Smooth muscle cell (in vitro differentiated cells): ENCODE data around the gene RELT. TPM values are rescaled to one million over a fixed set of nuclear protein-coding genes. Genes with fewer than 3 reads are reported as not detected.

ENCODE experiments used
- DNase-seq: peaks from one replicate; lab custom pipeline; 2025; ENCODE audit not compliant: unreplicated experiment; lab: John Stamatoyannopoulos, UW
- H2AFZ ChIP-seq: fragments of 200-600 bp; sonication (generic); 2 replicates; pipeline ENCODE4 v1.6.0; 2016; ENCODE audit warnings: antibody characterized with exemption, low read depth, mild to moderate bottlenecking
- H3F3A ChIP-seq: fragments of 200-600 bp; sonication (generic); 2 replicates; pipeline ENCODE4 v1.6.0; 2017; ENCODE audit warnings: antibody characterized with exemption, low read depth
- H3K27ac ChIP-seq: fragments of 200-600 bp; sonication (generic); 2 replicates; pipeline ENCODE4 v1.5.1; 2016; ENCODE audit warnings: low read depth, mild to moderate bottlenecking
- H3K27me3 ChIP-seq: fragments of 200-600 bp; sonication (generic); 2 replicates; pipeline ENCODE4 v1.6.1; 2016; ENCODE audit warnings: low read depth, mild to moderate bottlenecking
- H3K36me3 ChIP-seq: fragments of 200-600 bp; sonication (generic); 2 replicates; pipeline ENCODE4 v1.5.1; 2016; ENCODE audit warnings: low read depth
- H3K4me1 ChIP-seq: fragments of 200-600 bp; sonication (generic); 2 replicates; pipeline ENCODE4 v1.5.1; 2016; ENCODE audit warnings: low read depth
- H3K4me2 ChIP-seq: fragments of 200-600 bp; sonication (generic); 2 replicates; pipeline ENCODE4 v1.6.0; 2016; ENCODE audit warnings: mild to moderate bottlenecking
- H3K4me3 ChIP-seq: fragments of 200-600 bp; sonication (generic); 2 replicates; pipeline ENCODE4 v1.5.1; 2016; ENCODE audit warnings: mild to moderate bottlenecking
- H3K79me2 ChIP-seq: fragments of 200-600 bp; sonication (generic); 2 replicates; pipeline ENCODE4 v1.6.0; 2016; ENCODE audit warnings: low read depth, mild to moderate bottlenecking
- H3K9ac ChIP-seq: fragments of 200-600 bp; sonication (generic); 2 replicates; pipeline ENCODE4 v1.6.0; 2016; ENCODE audit warnings: low read depth
- H3K9me3 ChIP-seq: fragments of 200-600 bp; sonication (generic); replicated peaks from 2 replicates; pipeline ENCODE4 v1.5.1; 2016; ENCODE audit warnings: low read depth
- H4K20me1 ChIP-seq: fragments of 200-600 bp; sonication (generic); 2 replicates; pipeline ENCODE4 v1.6.0; 2016; ENCODE audit warnings: low read depth
- WGBS: methylation state at CpG from one replicate; pipeline ENCODE4 v1.1.7; 2016; ENCODE audit warnings: low lambda C conversion rate; 5-methylcytosine and 5-hydroxymethylcytosine counted together
- polyA plus RNA-seq: library from polyadenylated mRNA; unstranded; fragments of >200 nt; fragmentation: Nextera tagmentation; extraction: Ambion mirVana; gene quantifications from 2 replicates; pipeline ENCODE4 v1.2.1, GENCODE V29; 2016
- total RNA-seq: library from RNA; depleted of rRNA; stranded (reverse); fragments of >200 nt; gene quantifications from 2 replicates; pipeline ENCODE4 v1.2.3, GENCODE V29; 2014
- TF ChIP-seq, protein P1 (sequence below): fragments of 200-600 bp; sonication (generic); IDR thresholded peaks from 2 replicates; pipeline ENCODE4 v1.5.1; 2017; ENCODE audit warnings: borderline replicate concordance, mild to moderate bottlenecking, antibody characterized with exemption; ENCODE audit not compliant: insufficient read depth, poor library complexity, severe bottlenecking

RELT gene
- total and polyA plus RNA-seq, 2 experiments from 2014 or later = 4.3 to 5.5 TPM

DNA sequence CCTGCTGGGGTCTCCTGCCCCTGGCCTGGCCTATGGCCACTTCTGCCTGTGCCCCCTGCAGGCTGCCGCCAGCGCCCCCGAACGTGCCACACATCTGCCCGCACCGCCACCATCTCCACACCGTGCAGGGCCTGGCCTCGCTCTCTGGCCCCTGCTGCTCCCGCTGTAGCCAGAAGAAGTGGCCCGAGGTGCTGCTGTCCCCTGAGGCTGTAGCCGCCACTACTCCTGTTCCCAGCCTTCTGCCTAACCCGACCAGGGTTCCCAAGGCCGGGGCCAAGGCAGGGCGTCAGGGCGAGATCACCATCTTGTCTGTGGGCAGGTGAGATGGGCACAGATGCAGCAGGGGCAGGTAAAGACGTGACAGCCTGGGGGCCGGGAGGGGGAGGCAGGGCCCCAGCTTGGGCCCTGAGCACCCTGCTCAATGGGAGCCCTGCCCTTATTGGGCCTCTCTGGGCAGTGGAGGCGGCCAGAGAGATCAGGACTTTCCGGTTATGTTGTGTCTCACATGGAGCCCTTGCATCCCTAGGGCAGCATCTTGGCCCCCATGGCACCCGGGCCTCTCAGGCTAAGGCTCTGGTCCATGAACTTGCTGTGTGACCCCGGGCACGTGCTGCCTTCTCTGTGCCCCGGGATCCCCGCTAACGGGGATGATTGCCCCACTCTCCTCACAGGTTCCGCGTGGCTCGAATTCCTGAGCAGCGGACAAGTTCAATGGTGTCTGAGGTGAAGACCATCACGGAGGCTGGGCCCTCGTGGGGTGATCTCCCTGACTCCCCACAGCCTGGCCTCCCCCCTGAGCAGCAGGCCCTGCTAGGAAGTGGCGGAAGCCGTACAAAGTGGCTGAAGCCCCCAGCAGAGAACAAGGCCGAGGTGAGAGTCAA, 18.5 kb downstream of the RELT start:
- Histone ChIP-seq H3K4me2 (no peak overlapping the region), H3K36me3 (no peaks in the 10 kb centered on the region), H3K27me3 (no peaks in the 10 kb centered on the region), H3K4me1 (no peaks in the 10 kb centered on the region), H3K4me3 (no peak overlapping the region), H3F3A (no peaks in the 10 kb centered on the region), H2AFZ (no peak overlapping the region), H3K27ac (no peak overlapping the region), H4K20me1 (peaks cover 29% of the 10 kb centered on the region), H3K9ac (no peak overlapping the region), H3K79me2 (no peaks in the 10 kb centered on the region), H3K9me3 (no peaks in the 10 kb centered on the region)
- DNase-seq = no peak
- 96% methylated on average over 34 of the region's 34 CpGs for WGBS
- TF ChIP-seq, protein P1, sequence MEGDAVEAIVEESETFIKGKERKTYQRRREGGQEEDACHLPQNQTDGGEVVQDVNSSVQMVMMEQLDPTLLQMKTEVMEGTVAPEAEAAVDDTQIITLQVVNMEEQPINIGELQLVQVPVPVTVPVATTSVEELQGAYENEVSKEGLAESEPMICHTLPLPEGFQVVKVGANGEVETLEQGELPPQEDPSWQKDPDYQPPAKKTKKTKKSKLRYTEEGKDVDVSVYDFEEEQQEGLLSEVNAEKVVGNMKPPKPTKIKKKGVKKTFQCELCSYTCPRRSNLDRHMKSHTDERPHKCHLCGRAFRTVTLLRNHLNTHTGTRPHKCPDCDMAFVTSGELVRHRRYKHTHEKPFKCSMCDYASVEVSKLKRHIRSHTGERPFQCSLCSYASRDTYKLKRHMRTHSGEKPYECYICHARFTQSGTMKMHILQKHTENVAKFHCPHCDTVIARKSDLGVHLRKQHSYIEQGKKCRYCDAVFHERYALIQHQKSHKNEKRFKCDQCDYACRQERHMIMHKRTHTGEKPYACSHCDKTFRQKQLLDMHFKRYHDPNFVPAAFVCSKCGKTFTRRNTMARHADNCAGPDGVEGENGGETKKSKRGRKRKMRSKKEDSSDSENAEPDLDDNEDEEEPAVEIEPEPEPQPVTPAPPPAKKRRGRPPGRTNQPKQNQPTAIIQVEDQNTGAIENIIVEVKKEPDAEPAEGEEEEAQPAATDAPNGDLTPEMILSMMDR = no peak

DNA sequence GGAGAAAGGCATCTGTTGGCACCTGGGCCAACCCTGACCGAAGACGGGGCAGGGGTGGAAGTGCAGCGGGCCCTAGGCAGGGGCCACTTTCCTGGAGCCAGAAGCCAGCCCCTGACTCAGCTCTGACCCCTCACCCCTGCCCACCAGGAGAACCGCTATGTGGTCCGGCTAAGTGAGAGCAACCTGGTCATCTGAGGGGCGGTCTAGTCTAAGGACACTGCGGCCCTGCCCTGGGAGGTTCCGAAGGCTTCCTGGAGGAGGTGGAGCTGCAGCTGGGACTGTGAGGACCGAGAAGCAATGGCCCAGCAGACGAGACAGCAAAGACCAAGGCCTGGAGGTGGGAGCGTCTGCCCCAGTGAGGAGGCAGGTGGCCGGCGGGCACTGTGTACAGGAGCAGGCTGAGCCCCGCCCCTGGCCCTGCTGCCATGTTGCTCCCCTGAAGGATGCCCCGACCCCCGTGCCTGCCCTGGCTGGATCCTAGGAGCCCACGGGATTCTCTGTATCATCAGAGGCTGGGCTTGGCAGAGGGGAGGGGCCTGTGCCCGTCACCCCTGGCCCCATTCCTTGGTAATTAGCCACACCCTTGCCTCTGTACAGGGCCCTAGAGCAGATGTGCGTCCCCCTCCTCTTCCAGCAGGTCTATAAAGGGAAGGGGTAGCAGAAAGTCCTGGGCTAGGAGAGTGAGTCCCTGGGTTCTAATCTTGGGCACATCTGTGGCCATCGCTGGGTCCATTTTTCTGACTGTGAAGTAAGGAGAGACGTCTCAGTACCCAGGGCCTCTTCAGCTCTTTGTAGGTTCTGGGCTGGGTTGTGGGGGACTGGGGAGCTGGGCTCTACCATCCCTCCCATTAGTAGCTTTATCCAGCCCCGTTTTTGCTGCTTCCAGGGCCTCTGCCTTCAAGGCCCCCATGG, 19.4 kb downstream of the RELT start:
- Histone ChIP-seq H3K9me3 (no peaks in the 10 kb centered on the region), H3K4me3 (no peak overlapping the region), H3K36me3 (no peaks in the 10 kb centered on the region), H3K79me2 (no peaks in the 10 kb centered on the region), H3K4me1 (no peaks in the 10 kb centered on the region), H3K27me3 (no peaks in the 10 kb centered on the region), H2AFZ (no peak overlapping the region), H3F3A (no peaks in the 10 kb centered on the region), H3K27ac (no peak overlapping the region), H3K4me2 (no peak overlapping the region), H3K9ac (no peak overlapping the region), H4K20me1 (peaks cover 20% of the 10 kb centered on the region)
- no peak for DNase-seq
- WGBS = 95% methylated on average over 21 of the region's 22 CpGs
- TF ChIP-seq, protein P1 = no peak

DNA sequence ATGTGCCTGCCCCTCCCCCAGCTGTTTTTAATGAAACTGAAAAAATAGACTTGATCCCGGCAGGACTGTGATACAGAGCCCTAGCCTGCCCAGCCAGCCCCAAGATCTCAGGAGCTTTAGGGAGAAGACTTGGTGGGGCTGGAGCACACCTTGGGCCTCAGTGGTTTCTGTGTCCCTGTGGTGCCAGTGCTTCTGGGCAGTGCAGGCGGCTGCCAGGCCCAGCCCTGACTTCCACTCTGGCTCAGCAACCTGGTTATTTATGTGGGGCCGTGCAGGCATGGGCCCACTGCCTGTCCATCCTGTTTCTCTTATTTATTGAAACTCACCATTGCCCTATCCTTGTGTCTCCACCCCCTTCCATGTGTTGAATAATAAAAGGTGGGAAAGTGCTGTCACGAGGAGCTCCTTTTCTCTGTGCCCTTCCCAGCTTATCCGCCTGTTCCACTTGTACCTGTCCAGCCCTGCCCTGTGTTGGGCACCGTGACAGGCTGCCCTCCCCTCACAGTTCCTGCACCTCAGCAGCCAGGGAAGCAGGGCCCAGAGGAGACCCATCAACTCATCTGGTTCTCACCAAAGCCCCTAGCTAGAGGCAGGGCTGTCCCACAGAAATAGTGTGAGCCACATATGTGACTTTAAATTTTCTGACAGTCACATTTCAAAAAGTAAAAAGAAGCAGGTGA, 20.2 kb downstream of the RELT start:
- Histone ChIP-seq H3K9ac (no peak overlapping the region), H2AFZ (no peak overlapping the region), H3K27ac (no peak overlapping the region), H3K79me2 (no peaks in the 10 kb centered on the region), H3K27me3 (no peaks in the 10 kb centered on the region), H3K9me3 (no peaks in the 10 kb centered on the region), H3K4me1 (no peaks in the 10 kb centered on the region), H3K36me3 (no peaks in the 10 kb centered on the region), H4K20me1 (peaks cover 14% of the 10 kb centered on the region), H3K4me3 (no peak overlapping the region), H3K4me2 (no peak overlapping the region), H3F3A (no peaks in the 10 kb centered on the region)
- TF ChIP-seq, protein P1 = no peak
- DNase-seq = no peak
- 90% methylated on average over 6 of the region's 6 CpGs for WGBS
